Neuronal stem cell (in vitro differentiated cells): ENCODE data around the gene NLGN1.

Source experiments
- DNase-seq: peaks from one replicate; pipeline ENCODE4 v3.0.0-alpha.2; 2013; ENCODE audit warnings: low spot score
- H2AFZ ChIP-seq: one replicate; pipeline ENCODE4 v1.6.1; 2013; ENCODE audit warnings: mild to moderate bottlenecking, low read length, inconsistent platforms
- H2AK5ac ChIP-seq: 2 replicates; pipeline ENCODE4 v1.6.1; 2013; ENCODE audit warnings: low read depth, mild to moderate bottlenecking, inconsistent platforms, low read length, moderate library complexity, mixed read lengths
- H2BK120ac ChIP-seq: 2 replicates; pipeline ENCODE4 v1.6.1; 2013; ENCODE audit warnings: low read depth, mild to moderate bottlenecking, inconsistent platforms, low read length, moderate library complexity, mixed read lengths
- H2BK12ac ChIP-seq: one replicate; pipeline ENCODE4 v1.6.1; 2013; ENCODE audit warnings: low read length, inconsistent platforms
- H2BK15ac ChIP-seq: 2 replicates; pipeline ENCODE4 v1.6.1; 2013; ENCODE audit warnings: mild to moderate bottlenecking, low read length, inconsistent platforms, mixed read lengths
- H2BK5ac ChIP-seq: one replicate; pipeline ENCODE4 v1.6.1; 2013; ENCODE audit warnings: inconsistent platforms, mild to moderate bottlenecking, low read length, moderate library complexity
- H3K14ac ChIP-seq: one replicate; pipeline ENCODE4 v1.6.1; 2013; ENCODE audit warnings: low read length, inconsistent platforms
- H3K18ac ChIP-seq: 2 replicates; pipeline ENCODE4 v1.6.1; 2013; ENCODE audit warnings: low read length, inconsistent platforms
- H3K23ac ChIP-seq: 2 replicates; pipeline ENCODE4 v1.6.1; 2013; ENCODE audit warnings: low read depth, mild to moderate bottlenecking, mixed read lengths, low read length, inconsistent platforms; ENCODE audit not compliant: poor library complexity
- H3K27ac ChIP-seq: replicated peaks from 3 replicates; pipeline ENCODE4 v1.5.1; 2013; ENCODE audit warnings: low read length, inconsistent platforms
- H3K27me3 ChIP-seq, 3 experiments: 2 replicates each; pipeline ENCODE4 v1.6.1; 2013; ENCODE audit warnings: low read length in 3 of 3, mild to moderate bottlenecking in 2 of 3, inconsistent platforms in 1 of 3, low read depth in 1 of 3, mixed read lengths in 1 of 3, moderate library complexity in 1 of 3; ENCODE audit not compliant: control insufficient read depth in 3 of 3, insufficient read depth in 3 of 3
- H3K36me3 ChIP-seq, 2 donors: replicated peaks in 1 of 2; 2 replicates each; pipeline ENCODE4 v1.6.1; 2013; ENCODE audit warnings: low read length in 2 of 2; ENCODE audit not compliant: control insufficient read depth in 2 of 2, insufficient read depth in 2 of 2
- H3K4ac ChIP-seq: 2 replicates; pipeline ENCODE4 v1.6.1; 2013; ENCODE audit warnings: inconsistent platforms, mild to moderate bottlenecking, low read length, moderate library complexity
- H3K4me1 ChIP-seq, 2 donors: 1 replicate in 1 of 2; 2 replicates in 1 of 2; pipeline ENCODE4 v1.6.1; 2013; ENCODE audit warnings: low read length in 2 of 2, low read depth in 1 of 2; ENCODE audit not compliant: control insufficient read depth in 2 of 2, insufficient read depth in 1 of 2
- H3K4me2 ChIP-seq: one replicate; pipeline ENCODE4 v1.6.1; 2013; ENCODE audit warnings: mild to moderate bottlenecking, low read length, inconsistent platforms; ENCODE audit not compliant: insufficient read depth, poor library complexity, severe bottlenecking
- H3K4me3 ChIP-seq, 2 donors: 2 replicates each; pipeline ENCODE4 v1.5.1; 2013; ENCODE audit warnings: low read length in 2 of 2, mild to moderate bottlenecking in 2 of 2, inconsistent platforms in 1 of 2, moderate library complexity in 1 of 2
- H3K79me1 ChIP-seq: one replicate; pipeline ENCODE4 v1.6.1; 2013; ENCODE audit warnings: low read depth, mild to moderate bottlenecking, inconsistent platforms, low read length, moderate library complexity
- H3K9ac ChIP-seq: one replicate; pipeline ENCODE4 v1.6.1; 2013; ENCODE audit warnings: mild to moderate bottlenecking, low read depth, low read length, inconsistent platforms; ENCODE audit not compliant: poor library complexity
- H3K9me3 ChIP-seq, 2 donors: replicated peaks in 1 of 2; 2 replicates each; pipeline versions ENCODE3 to v1.6.1; 2013; ENCODE audit warnings: low read length in 2 of 2, mild to moderate bottlenecking in 2 of 2, inconsistent platforms in 1 of 2, low read depth in 1 of 2, mixed read lengths in 1 of 2, moderate library complexity in 1 of 2; ENCODE audit not compliant: control insufficient read depth in 2 of 2, insufficient read depth in 1 of 2
- H4K8ac ChIP-seq: one replicate; pipeline ENCODE4 v1.6.1; 2013; ENCODE audit warnings: low read depth, mild to moderate bottlenecking, inconsistent platforms, low read length, moderate library complexity
- H4K91ac ChIP-seq: one replicate; pipeline ENCODE4 v1.6.1; 2013; ENCODE audit warnings: low read length, low read depth, mild to moderate bottlenecking, inconsistent platforms; ENCODE audit not compliant: poor library complexity
- WGBS, 2 donors: extraction: QIAGEN DNeasy Blood & Tissue Kit; methylation state at CpG; one replicate each; pipeline ENCODE4 v1.1.7; 2013; ENCODE audit warnings: missing lambda C conversion rate in 2 of 2, mixed read lengths in 1 of 2; ENCODE audit not compliant: insufficient read length in 2 of 2, insufficient replicate concordance in 1 of 2; ENCODE audit errors: extremely low coverage in 2 of 2; 5-methylcytosine and 5-hydroxymethylcytosine counted together

The NLGN1 gene

GRCh38 chr3:173838644-173839043 lies 441.1 kb downstream of the NLGN1 start:
- Histone ChIP-seq H3K9me3 (peaks cover 0 to 5% of the 10 kb centered on the region in 2 donors), H2BK120ac (no peak overlapping the region), H4K8ac (no peak overlapping the region), H3K4me3 (no peak overlapping the region), H2AFZ (no peak overlapping the region), H3K9ac (no peak overlapping the region), H3K79me1 (no peaks in the 10 kb centered on the region), H3K4me1 (peaks cover 0 to 2% of the 10 kb centered on the region in 2 donors), H3K14ac (no peak overlapping the region), H3K23ac (no peak overlapping the region), H3K18ac (no peak overlapping the region), H2BK15ac (no peak overlapping the region), H2BK12ac (no peak overlapping the region), H3K36me3 (no peaks in the 10 kb centered on the region), H4K91ac (no peak overlapping the region), H2BK5ac (no peak overlapping the region), H3K4ac (no peak overlapping the region), H2AK5ac (no peak overlapping the region), H3K27me3 (no peaks in the 10 kb centered on the region), H3K27ac (no peak overlapping the region), H3K4me2 (no peak overlapping the region)
- no CpG with 5 or more reads among the region's 4 CpGs for WGBS, 2 donors
- DNase-seq: no peak

- DNase-seq: no peak
- H3K4ac ChIP-seq: no peak overlapping the region
- no CpG with 5 or more reads among the region's 3 CpGs for WGBS, 2 donors
- H3K79me1 ChIP-seq: no peaks in the 10 kb centered on the region
- H3K4me3 ChIP-seq: no peak overlapping the region
- no peaks in the 10 kb centered on the region for H3K36me3 ChIP-seq
- no peak overlapping the region for H3K14ac ChIP-seq
- no peak overlapping the region for H4K91ac ChIP-seq
- H4K8ac ChIP-seq: no peak overlapping the region
- H2BK15ac ChIP-seq: no peak overlapping the region
- H3K4me1 ChIP-seq: peaks cover 0 to 2% of the 10 kb centered on the region in 2 donors
- H2BK12ac ChIP-seq: no peak overlapping the region
- no peaks in the 10 kb centered on the region for H3K27me3 ChIP-seq
- no peak overlapping the region for H2BK5ac ChIP-seq
- H2AFZ ChIP-seq: no peak overlapping the region
- H3K4me2 ChIP-seq: no peak overlapping the region
- no peak overlapping the region for H3K23ac ChIP-seq
- H2AK5ac ChIP-seq: no peak overlapping the region
- no peak overlapping the region for H3K18ac ChIP-seq
- H3K9me3 ChIP-seq: peaks cover 0 to 5% of the 10 kb centered on the region in 2 donors
- H3K27ac ChIP-seq: no peak overlapping the region
- no peak overlapping the region for H2BK120ac ChIP-seq
- H3K9ac ChIP-seq: no peak overlapping the region
Measured at GRCh38 chr3:173839859-173840258, 442.3 kb downstream of the NLGN1 start.

- Histone ChIP-seq H2AK5ac (no peak overlapping the region), H3K23ac (no peak overlapping the region), H2BK5ac (no peak overlapping the region), H4K91ac (no peak overlapping the region), H3K4me1 (peaks cover 0 to 2% of the 10 kb centered on the region in 2 donors), H3K36me3 (no peaks in the 10 kb centered on the region), H4K8ac (no peak overlapping the region), H3K4me3 (no peak overlapping the region), H3K14ac (no peak overlapping the region), H3K27me3 (no peaks in the 10 kb centered on the region), H2BK12ac (no peak overlapping the region), H3K9me3 (peaks cover 0 to 5% of the 10 kb centered on the region in 2 donors), H3K4me2 (no peak overlapping the region), H2BK15ac (no peak overlapping the region), H3K18ac (no peak overlapping the region), H2AFZ (no peak overlapping the region), H3K27ac (no peak overlapping the region), H3K79me1 (no peaks in the 10 kb centered on the region), H2BK120ac (no peak overlapping the region), H3K4ac (no peak overlapping the region), H3K9ac (no peak overlapping the region)
- WGBS, 2 donors: no CpG with 5 or more reads among the region's 1 CpG
- DNase-seq: no peak
Measured at GRCh38 chr3:173841334-173841733, 443.8 kb downstream of the NLGN1 start.

GRCh38 chr3:173843060-173843459 lies 445.5 kb downstream of the NLGN1 start:
- Histone ChIP-seq H2AK5ac (no peak overlapping the region), H3K4ac (no peak overlapping the region), H3K36me3 (no peaks in the 10 kb centered on the region), H2BK12ac (no peak overlapping the region), H4K8ac (no peak overlapping the region), H3K4me3 (no peak overlapping the region), H3K14ac (no peak overlapping the region), H3K9me3 (peaks cover 0 to 5% of the 10 kb centered on the region in 2 donors), H2AFZ (no peak overlapping the region), H3K23ac (no peak overlapping the region), H3K18ac (no peak overlapping the region), H2BK15ac (no peak overlapping the region), H3K27me3 (no peaks in the 10 kb centered on the region), H2BK5ac (no peak overlapping the region), H3K4me2 (no peak overlapping the region), H3K4me1 (peaks cover 0 to 2% of the 10 kb centered on the region in 2 donors), H3K79me1 (no peaks in the 10 kb centered on the region), H3K9ac (no peak overlapping the region), H4K91ac (no peak overlapping the region), H3K27ac (no peak overlapping the region), H2BK120ac (no peak overlapping the region)
- no peak for DNase-seq
- WGBS, 2 donors: no CpG with 5 or more reads among the region's 3 CpGs
